Type B pancreatic cell (in vitro differentiated cells): ENCODE measurements around the gene TUBB6. TPM values are rescaled to one million over a fixed set of nuclear protein-coding genes. Genes with fewer than 3 reads are reported as not detected.
A peak's percentile ranks its signal among the peaks of the same experiment; 100 is the strongest.

Experiments
- DNase-seq: peaks from one replicate; pipeline ENCODE4 v3.0.0; 2021; ENCODE audit warnings: mixed read lengths; ENCODE audit not compliant: unreplicated experiment; ENCODE audit errors: extremely low spot score
- H3K27ac Mint-ChIP-seq: 2 replicates; pipeline ENCODE4 v1.8.0; 2021; ENCODE audit warnings: mild to moderate bottlenecking, mixed read lengths
- H3K27me3 Mint-ChIP-seq: 2 replicates; pipeline ENCODE4 v1.8.0; 2021; ENCODE audit warnings: mixed read lengths
- H3K36me3 Mint-ChIP-seq: 2 replicates; pipeline ENCODE4 v1.8.0; 2021; ENCODE audit warnings: mixed read lengths
- H3K4me1 Mint-ChIP-seq: one replicate; pipeline ENCODE4 v1.8.0; 2021; ENCODE audit warnings: mixed read lengths; ENCODE audit not compliant: unreplicated experiment
- H3K4me3 Mint-ChIP-seq: 2 replicates; pipeline ENCODE4 v1.8.0; 2021; ENCODE audit warnings: mild to moderate bottlenecking, mixed read lengths
- H3K9me3 Mint-ChIP-seq: 2 replicates; pipeline ENCODE4 v1.8.0; 2021; ENCODE audit warnings: mixed read lengths
- CTCF ChIP-seq: fragments of 200-600 bp; sonication (generic); conservative IDR thresholded peaks from 2 replicates; pipeline ENCODE4 v1.5.0; 2021; ENCODE audit warnings: antibody characterized with exemption, mild to moderate bottlenecking
- total RNA-seq: library from RNA; stranded (reverse); gene quantifications from 2 replicates; pipeline ENCODE4 v1.2.1, GENCODE V29; 2021; ENCODE audit warnings: low replicate concordance

The TUBB6 gene
- total RNA-seq, 1 donor from 2014 or later, result 83.8 TPM

- H3K4me1 Mint-ChIP-seq, result peaks cover 6% of the 10 kb centered on the region
- H3K9me3 Mint-ChIP-seq, result no peaks in the 10 kb centered on the region
- no peak for TF ChIP-seq CTCF
- no peak overlapping the region for H3K27ac Mint-ChIP-seq
- H3K36me3 Mint-ChIP-seq, result no peaks in the 10 kb centered on the region
- peaks cover 13% of the 10 kb centered on the region for H3K27me3 Mint-ChIP-seq
- no peak overlapping the region for H3K4me3 Mint-ChIP-seq
- DNase-seq, result no peak
Measured at GRCh38 chr18:12301263-12302005, 6.6 kb upstream of the TUBB6 start.

GRCh38 chr18:12302391-12303147, 5.5 kb upstream of the TUBB6 start:
- TF ChIP-seq CTCF, result no peak
- Mint-ChIP-seq H3K27me3 (peaks cover 24% of the 10 kb centered on the region), H3K27ac (no peak overlapping the region), H3K36me3 (peaks cover 3% of the 10 kb centered on the region), H3K4me1 (peaks cover 14% of the 10 kb centered on the region), H3K9me3 (no peaks in the 10 kb centered on the region), H3K4me3 (no peak overlapping the region)
- DNase-seq, result no peak

GRCh38 chr18:12304351-12305210, 3.5 kb upstream of the TUBB6 start:
- Mint-ChIP-seq H3K27ac (no peak overlapping the region), H3K36me3 (peaks cover 6% of the 10 kb centered on the region)

GRCh38 chr18:12305211-12305610, 2.8 kb upstream of the TUBB6 start:
- no peak for DNase-seq
- Mint-ChIP-seq H3K4me3 (no peak overlapping the region), H3K27me3 (peaks cover 30% of the 10 kb centered on the region), H3K27ac (no peak overlapping the region), H3K4me1 (peaks cover 20% of the 10 kb centered on the region), H3K9me3 (no peaks in the 10 kb centered on the region), H3K36me3 (peaks cover 9% of the 10 kb centered on the region)
- TF ChIP-seq CTCF, result no peak

More at GRCh38 chr18:12304351-12305210, 3.5 kb upstream of the TUBB6 start:
- H3K9me3 Mint-ChIP-seq, result no peaks in the 10 kb centered on the region
- peaks cover 17% of the 10 kb centered on the region for H3K4me1 Mint-ChIP-seq
- H3K27me3 Mint-ChIP-seq, result peaks cover 30% of the 10 kb centered on the region
- no peak for DNase-seq
- no peak for TF ChIP-seq CTCF
- H3K4me3 Mint-ChIP-seq, result no peak overlapping the region

GRCh38 chr18:12305930-12306629, 2.0 kb upstream of the TUBB6 start:
- peaks cover 14% of the 10 kb centered on the region for H3K36me3 Mint-ChIP-seq
- DNase-seq, result no peak
- H3K4me1 Mint-ChIP-seq, result peaks cover 20% of the 10 kb centered on the region
- H3K27ac Mint-ChIP-seq, result peak overlapping the region; percentile 96
- peak overlapping the region; percentile 93 for H3K4me3 Mint-ChIP-seq
- no peak for TF ChIP-seq CTCF
- H3K27me3 Mint-ChIP-seq, result peaks cover 30% of the 10 kb centered on the region
- H3K9me3 Mint-ChIP-seq, result no peaks in the 10 kb centered on the region
